ENCODE measurements around the gene KAT2A.
A peak's percentile ranks its signal among the peaks of the same experiment; 100 is the strongest.
"Not testable (repeated sequence)": the region's sequence is repeated elsewhere in the genome, so short reads cannot be mapped to it uniquely, and the experiment has no call there.

The KAT2A gene

GRCh38 chr17:42120770-42121769 lies at the start of gene KAT2A:
KAT2A (minus strand) TSS chr17:42121367; CDS start chr17:42121304, 63 bp downstream.
- peak; percentile 67 for DNase-seq

- DNase-seq = no peak
These were observed 48.2 kb upstream of the KAT2A start for GRCh38 chr17:42169351-42169750.

GRCh38 chr17:42167807-42168206 lies 46.6 kb upstream of the KAT2A start:
- DNase-seq = no peak

- DNase-seq = no peak
These were observed 45.1 kb upstream of the KAT2A start for GRCh38 chr17:42166196-42166763.

- DNase-seq = no peak
These were observed 44.6 kb upstream of the KAT2A start for GRCh38 chr17:42165751-42166150.

- DNase-seq = no peak
These were observed 42.7 kb upstream of the KAT2A start for GRCh38 chr17:42163696-42164407.

- DNase-seq = no peak
These were observed 41.9 kb upstream of the KAT2A start for GRCh38 chr17:42163113-42163512.

GRCh38 chr17:42160531-42160910 lies 39.4 kb upstream of the KAT2A start:
- DNase-seq = no peak

GRCh38 chr17:42159796-42160530 lies 38.8 kb upstream of the KAT2A start:
- no peak for DNase-seq

GRCh38 chr17:42155614-42156045 lies 34.5 kb upstream of the KAT2A start:
- DNase-seq = no peak

- no peak for DNase-seq
These were observed 33.0 kb upstream of the KAT2A start for GRCh38 chr17:42153919-42154742.

GRCh38 chr17:42146911-42147607 lies 25.9 kb upstream of the KAT2A start:
- no peak for DNase-seq

GRCh38 chr17:42143138-42143537 lies 22.0 kb upstream of the KAT2A start:
- not testable (repeated sequence) for DNase-seq

- DNase-seq = peak; percentile 58
These were observed 21.3 kb upstream of the KAT2A start for GRCh38 chr17:42142371-42142896.

GRCh38 chr17:42141382-42141781 lies 20.2 kb upstream of the KAT2A start:
- no peak for DNase-seq

- DNase-seq = not testable (repeated sequence)
These were observed 19.5 kb upstream of the KAT2A start for GRCh38 chr17:42140690-42141089.

- DNase-seq = no peak
These were observed 17.8 kb upstream of the KAT2A start for GRCh38 chr17:42138749-42139492.

- no peak for DNase-seq
These were observed 15.5 kb upstream of the KAT2A start for GRCh38 chr17:42136654-42137051.

GRCh38 chr17:42135664-42136653 lies 14.8 kb upstream of the KAT2A start:
- no peak for DNase-seq

All from T1000 (cell line).